Kidney epithelial cell (primary cell): Measurements from ENCODE around the gene VDR. TPM values are rescaled to one million over a fixed set of nuclear protein-coding genes. Genes with fewer than 3 reads are reported as not detected.

ENCODE experiments used
- DNase-seq: peaks from one replicate; pipeline ENCODE4 v3.0.0-alpha.2; 2010; ENCODE audit warnings: low read depth
- H3K27me3 ChIP-seq: 2 replicates; pipeline ENCODE4 v1.6.0; 2011; ENCODE audit warnings: low read length; ENCODE audit not compliant: control insufficient read depth, insufficient read depth
- H3K36me3 ChIP-seq: 2 replicates; pipeline ENCODE4 v1.5.1; 2011; ENCODE audit warnings: low read length; ENCODE audit not compliant: control insufficient read depth, insufficient read depth
- H3K4me3 ChIP-seq: 2 replicates; pipeline ENCODE4 v1.5.1; 2011; ENCODE audit warnings: low read depth, mild to moderate bottlenecking, control low read depth, low read length
- CTCF ChIP-seq: IDR thresholded peaks from 2 replicates; pipeline ENCODE4 v1.5.1; 2011; ENCODE audit warnings: mild to moderate bottlenecking, moderate library complexity, low read length, control low read depth, inconsistent platforms; ENCODE audit not compliant: insufficient read depth, poor library complexity, severe bottlenecking
- total RNA-seq: library from RNA; depleted of rRNA; stranded (reverse); fragments of >200 nt; gene quantifications from 2 replicates; pipeline ENCODE4 v1.2.3, GENCODE V29; 2015

VDR gene
- total RNA-seq, 1 donor from 2014 or later, result 21.9 TPM

GRCh38 chr12:47829584-47829983 is 75.2 kb downstream of the VDR start:
- Histone ChIP-seq H3K27me3 (no peaks in the 10 kb centered on the region), H3K36me3 (no peaks in the 10 kb centered on the region), H3K4me3 (no peak overlapping the region)
- TF ChIP-seq CTCF, result no peak
- no peak for DNase-seq

- Histone ChIP-seq H3K4me3 (no peak overlapping the region), H3K36me3 (no peaks in the 10 kb centered on the region), H3K27me3 (no peaks in the 10 kb centered on the region)
- no peak for DNase-seq
- no peak for TF ChIP-seq CTCF
These were observed 75.8 kb downstream of the VDR start for GRCh38 chr12:47828976-47829482.

GRCh38 chr12:47828008-47828975 is 76.5 kb downstream of the VDR start:
- H3K4me3 ChIP-seq, result no peak overlapping the region
- no peaks in the 10 kb centered on the region for H3K36me3 ChIP-seq
- no peak for TF ChIP-seq CTCF
- DNase-seq, result no peak
- H3K27me3 ChIP-seq, result no peaks in the 10 kb centered on the region

GRCh38 chr12:47825173-47825639 is 79.6 kb downstream of the VDR start:
- no peak for DNase-seq
- no peak for TF ChIP-seq CTCF
- H3K27me3 ChIP-seq, result no peaks in the 10 kb centered on the region
- no peak overlapping the region for H3K4me3 ChIP-seq
- H3K36me3 ChIP-seq, result no peaks in the 10 kb centered on the region

GRCh38 chr12:47824635-47825034 is 80.2 kb downstream of the VDR start:
- H3K36me3 ChIP-seq, result no peaks in the 10 kb centered on the region
- no peak for TF ChIP-seq CTCF
- no peak for DNase-seq
- no peak overlapping the region for H3K4me3 ChIP-seq
- H3K27me3 ChIP-seq, result no peaks in the 10 kb centered on the region
